ENCODE measurements around the gene SUGCT. TPM values are rescaled to one million over a fixed set of nuclear protein-coding genes. Genes with fewer than 3 reads are reported as not detected.

SUGCT gene
- total RNA-seq, 1 donor from 2014 or later: 1.7 TPM

DNA sequence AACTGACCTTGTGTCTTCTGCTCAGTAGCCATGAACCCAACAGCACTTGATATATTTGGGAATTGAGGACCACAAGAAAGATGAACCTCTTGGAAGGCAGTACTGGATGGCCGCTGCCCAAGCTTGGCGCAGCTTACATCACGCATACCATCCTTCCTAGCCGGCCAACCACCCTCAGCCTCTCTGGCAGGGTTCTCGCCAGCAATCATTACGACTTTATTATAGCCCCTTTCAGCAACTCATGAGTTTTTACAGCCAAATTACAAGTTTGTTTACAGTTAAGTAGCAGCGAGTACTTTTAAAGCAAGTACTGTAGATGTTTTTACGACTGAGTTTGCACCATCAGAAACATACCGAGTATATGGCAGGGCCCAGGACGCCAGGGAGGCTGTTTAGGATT, 769.1 kb downstream of the SUGCT start:
- Histone ChIP-seq H3K27me3 (ENCODE audit: low read depth) (no peaks in the 10 kb centered on the region), H3K4me1 (no peaks in the 10 kb centered on the region), H3K27ac (no peak overlapping the region), H3K4me3 (no peak overlapping the region), H3K36me3 (no peaks in the 10 kb centered on the region), H3K9me3 (no peaks in the 10 kb centered on the region)
- intact Hi-C loops (cut with DNase I): no loop called here
- DNase-seq (no peak), ATAC-seq (no peak)
- no peak for TF ChIP-seq CTCF (IDR thresholded peaks at IDR 0.05)

- no peak for ATAC-seq
Measured at GRCh38 chr7:40907286-40907685, 772.5 kb downstream of the SUGCT start.

DNA sequence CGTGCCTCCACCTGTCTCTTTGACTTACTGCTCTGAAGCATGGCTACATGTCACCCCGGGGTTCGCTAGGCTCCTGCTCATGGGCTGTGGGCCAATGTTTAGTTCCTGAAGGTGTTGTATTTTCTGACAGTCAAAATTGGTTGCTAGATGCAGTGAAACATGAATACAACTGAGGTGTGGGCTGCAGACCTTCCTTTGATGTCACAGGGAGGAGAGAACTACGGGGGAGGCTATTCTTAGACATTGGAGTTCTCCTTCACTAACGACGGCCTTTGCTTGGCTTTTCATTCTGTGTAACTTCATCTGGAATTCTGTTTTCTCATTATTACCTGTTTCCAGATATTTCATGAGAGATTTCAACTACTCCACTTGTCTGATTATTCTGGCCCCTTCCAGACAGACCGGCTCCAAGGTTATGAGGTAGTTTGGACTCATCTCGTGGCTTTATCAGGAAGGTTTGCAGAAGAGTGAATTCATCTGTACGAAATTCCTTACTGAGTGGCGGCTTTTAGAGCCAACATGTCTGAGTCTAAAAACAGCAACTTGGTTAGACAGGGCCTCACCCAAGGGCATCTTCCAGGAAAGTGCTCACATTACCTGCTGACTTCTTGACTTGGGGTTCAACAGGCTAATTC, 774.7 kb downstream of the SUGCT start:
- Histone ChIP-seq H3K9me3 (no peaks in the 10 kb centered on the region), H3K27ac (no peak overlapping the region), H3K27me3 (ENCODE audit: low read depth) (no peaks in the 10 kb centered on the region), H3K36me3 (no peaks in the 10 kb centered on the region), H3K4me3 (no peak overlapping the region), H3K4me1 (no peaks in the 10 kb centered on the region)
- TF ChIP-seq CTCF (IDR thresholded peaks at IDR 0.05): no peak
- no peak for ATAC-seq
- no peak for DNase-seq
- intact Hi-C loops (cut with DNase I): no loop called here

More at GRCh38 chr7:40907286-40907685, 772.5 kb downstream of the SUGCT start:
- no peaks in the 10 kb centered on the region for H3K27me3 ChIP-seq (ENCODE audit: low read depth)
- no peaks in the 10 kb centered on the region for H3K36me3 ChIP-seq
- intact Hi-C loops (cut with DNase I): no loop called here
- no peak overlapping the region for H3K27ac ChIP-seq
- H3K4me3 ChIP-seq: no peak overlapping the region
- no peaks in the 10 kb centered on the region for H3K4me1 ChIP-seq
- TF ChIP-seq CTCF (IDR thresholded peaks at IDR 0.05): no peak
- no peak for DNase-seq
- H3K9me3 ChIP-seq: no peaks in the 10 kb centered on the region

Other genes starting within 250 kb of the SUGCT start
- gene CDK13, start 184.7 kb upstream of the SUGCT start, total RNA-seq: 53.2 TPM
- gene MPLKIP, start 383 bp upstream of the SUGCT start, total RNA-seq: 28.5 TPM

Measured in lower lobe of right lung (tissue), 2 donors.